Fibroblast of mammary gland (primary cell): ENCODE results near the gene RIPOR2.

Source experiments
- DNase-seq: peaks from one replicate; pipeline ENCODE4 v3.0.0-alpha.2; 2010; ENCODE audit warnings: low read depth
- H3K4me3 ChIP-seq: 2 replicates; pipeline ENCODE4 v1.5.1; 2011; ENCODE audit warnings: low read depth, mild to moderate bottlenecking, low read length, moderate library complexity; ENCODE audit not compliant: control insufficient read depth
- TF ChIP-seq, protein P1 (sequence below): conservative IDR thresholded peaks from 2 replicates; pipeline ENCODE4 v1.5.1; 2011; ENCODE audit warnings: low read depth, low read length, inconsistent platforms; ENCODE audit not compliant: control insufficient read depth, insufficient read depth

The RIPOR2 gene

DNA sequence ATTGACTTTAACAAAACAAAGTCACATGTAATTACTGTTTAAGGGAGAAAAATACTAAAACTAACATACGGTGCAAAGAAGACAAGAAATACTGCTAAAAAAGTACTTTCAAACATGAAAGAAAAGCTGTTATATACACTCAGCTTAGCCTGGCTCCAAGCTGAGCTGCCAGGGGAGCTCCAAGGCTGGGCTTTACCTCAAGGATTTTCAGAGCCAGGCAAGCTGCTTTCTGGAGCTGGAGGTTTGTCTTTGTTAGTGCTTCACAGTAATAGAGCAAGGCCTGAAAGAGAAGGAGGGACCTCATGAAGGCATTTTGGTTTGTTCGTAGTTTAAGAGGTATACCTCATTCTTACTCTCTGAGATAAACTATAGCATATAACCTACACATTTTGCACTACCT, 117.4 kb downstream of the RIPOR2 start:
- TF ChIP-seq, protein P1, sequence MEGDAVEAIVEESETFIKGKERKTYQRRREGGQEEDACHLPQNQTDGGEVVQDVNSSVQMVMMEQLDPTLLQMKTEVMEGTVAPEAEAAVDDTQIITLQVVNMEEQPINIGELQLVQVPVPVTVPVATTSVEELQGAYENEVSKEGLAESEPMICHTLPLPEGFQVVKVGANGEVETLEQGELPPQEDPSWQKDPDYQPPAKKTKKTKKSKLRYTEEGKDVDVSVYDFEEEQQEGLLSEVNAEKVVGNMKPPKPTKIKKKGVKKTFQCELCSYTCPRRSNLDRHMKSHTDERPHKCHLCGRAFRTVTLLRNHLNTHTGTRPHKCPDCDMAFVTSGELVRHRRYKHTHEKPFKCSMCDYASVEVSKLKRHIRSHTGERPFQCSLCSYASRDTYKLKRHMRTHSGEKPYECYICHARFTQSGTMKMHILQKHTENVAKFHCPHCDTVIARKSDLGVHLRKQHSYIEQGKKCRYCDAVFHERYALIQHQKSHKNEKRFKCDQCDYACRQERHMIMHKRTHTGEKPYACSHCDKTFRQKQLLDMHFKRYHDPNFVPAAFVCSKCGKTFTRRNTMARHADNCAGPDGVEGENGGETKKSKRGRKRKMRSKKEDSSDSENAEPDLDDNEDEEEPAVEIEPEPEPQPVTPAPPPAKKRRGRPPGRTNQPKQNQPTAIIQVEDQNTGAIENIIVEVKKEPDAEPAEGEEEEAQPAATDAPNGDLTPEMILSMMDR = no peak
- H3K4me3 ChIP-seq = no peak overlapping the region
- no peak for DNase-seq

DNA sequence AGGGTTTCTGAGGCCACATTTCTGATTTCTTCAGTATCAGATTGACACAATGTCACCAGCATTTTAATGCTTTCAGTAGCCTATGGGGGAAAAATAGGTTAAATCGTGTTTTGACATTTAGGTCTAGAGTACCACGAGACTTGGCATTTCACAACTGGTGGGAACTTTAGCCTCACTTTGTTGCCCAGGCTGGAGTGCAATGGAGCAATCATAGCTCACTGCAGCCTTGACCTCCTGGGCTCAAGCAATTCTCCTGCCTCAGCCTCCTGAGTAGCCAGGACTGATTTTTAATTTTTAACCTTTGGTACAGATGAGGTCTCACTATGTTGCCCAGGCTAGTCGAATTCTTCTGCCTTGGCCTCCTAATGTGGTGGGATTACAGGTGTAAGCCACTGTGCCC, 126.0 kb downstream of the RIPOR2 start:
- H3K4me3 ChIP-seq = no peak overlapping the region
- DNase-seq = no peak
- TF ChIP-seq, protein P1 = no peak

DNA sequence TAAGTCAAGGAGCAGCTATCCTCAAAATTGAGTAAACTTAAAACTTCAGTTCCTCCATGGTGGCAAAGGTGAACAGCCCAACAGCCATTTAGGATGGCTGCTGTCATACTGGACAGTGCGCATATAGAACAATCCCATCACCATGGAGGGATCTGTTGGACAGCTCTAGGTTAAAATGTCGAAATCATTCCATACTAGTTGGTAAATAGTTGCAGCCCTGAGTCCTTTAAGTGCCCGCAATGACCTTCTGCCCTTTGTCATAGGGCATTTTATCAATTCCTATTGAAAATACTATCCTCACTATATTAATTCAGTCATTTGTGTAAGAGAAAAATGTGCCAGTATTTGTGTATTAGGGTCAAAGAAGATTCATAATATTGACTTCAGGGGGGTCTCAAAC, 128.2 kb downstream of the RIPOR2 start:
- DNase-seq = no peak
- H3K4me3 ChIP-seq = no peak overlapping the region
- TF ChIP-seq, protein P1 = no peak

DNA sequence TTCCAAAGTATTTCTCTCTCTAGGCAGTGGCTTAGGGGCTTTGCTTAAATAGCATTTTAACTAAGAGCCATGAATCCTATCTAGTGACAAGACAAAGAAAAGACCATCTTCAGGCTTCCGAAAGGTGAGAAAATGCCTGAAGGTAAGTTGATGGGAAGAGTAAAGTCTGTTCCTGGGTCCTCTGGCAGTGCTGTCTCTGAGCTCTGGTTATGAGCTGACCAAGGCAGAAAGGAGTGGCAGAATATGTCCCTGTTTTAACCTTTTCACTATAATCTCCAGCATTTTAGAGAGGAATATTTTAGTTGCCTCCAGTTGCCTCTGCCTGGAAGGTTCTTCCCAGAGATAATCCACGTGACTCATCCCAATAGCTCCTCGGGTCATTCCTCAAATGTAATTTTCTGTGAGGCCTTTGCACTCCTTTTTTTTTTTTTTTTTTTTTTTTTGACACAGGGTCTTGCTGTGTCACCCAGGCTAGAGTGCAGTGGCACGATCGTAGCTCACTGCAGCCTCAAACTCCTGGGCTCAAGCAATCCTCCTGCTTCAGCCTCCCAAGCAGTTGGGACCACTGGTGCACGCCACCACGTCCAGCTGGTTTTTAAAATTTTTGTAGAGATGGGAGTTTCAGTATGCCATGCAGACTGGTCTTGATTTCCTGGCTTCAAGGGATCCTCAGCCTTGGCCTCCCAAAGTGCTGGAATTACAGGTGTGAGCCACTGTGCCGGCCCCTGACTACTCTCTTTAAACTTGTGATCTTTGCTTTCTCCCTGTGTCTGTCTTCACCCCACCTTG, 133.3 kb downstream of the RIPOR2 start:
- peak; percentile 50 for DNase-seq
- no peak overlapping the region for H3K4me3 ChIP-seq
- TF ChIP-seq, protein P1 = no peak

DNA sequence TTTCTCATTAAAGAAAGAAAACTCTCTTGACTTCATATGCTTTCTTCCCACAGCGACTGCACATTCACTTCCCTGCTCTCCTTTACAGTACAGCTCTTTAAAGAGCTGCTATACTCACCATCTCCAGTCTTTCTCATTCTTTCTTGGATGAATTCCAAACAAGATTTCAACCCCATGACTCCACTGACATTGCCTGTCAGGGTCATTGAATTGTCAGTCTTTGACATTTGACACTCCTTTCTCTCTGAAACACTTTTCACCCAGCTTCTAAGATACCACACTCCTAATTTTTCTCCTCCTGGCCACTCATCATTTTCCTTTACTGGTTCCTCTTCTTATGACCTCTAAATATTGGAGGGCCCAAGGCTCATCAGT, 136.2 kb downstream of the RIPOR2 start:
- H3K4me3 ChIP-seq = no peak overlapping the region
- no peak for DNase-seq
- TF ChIP-seq, protein P1 = no peak

DNA sequence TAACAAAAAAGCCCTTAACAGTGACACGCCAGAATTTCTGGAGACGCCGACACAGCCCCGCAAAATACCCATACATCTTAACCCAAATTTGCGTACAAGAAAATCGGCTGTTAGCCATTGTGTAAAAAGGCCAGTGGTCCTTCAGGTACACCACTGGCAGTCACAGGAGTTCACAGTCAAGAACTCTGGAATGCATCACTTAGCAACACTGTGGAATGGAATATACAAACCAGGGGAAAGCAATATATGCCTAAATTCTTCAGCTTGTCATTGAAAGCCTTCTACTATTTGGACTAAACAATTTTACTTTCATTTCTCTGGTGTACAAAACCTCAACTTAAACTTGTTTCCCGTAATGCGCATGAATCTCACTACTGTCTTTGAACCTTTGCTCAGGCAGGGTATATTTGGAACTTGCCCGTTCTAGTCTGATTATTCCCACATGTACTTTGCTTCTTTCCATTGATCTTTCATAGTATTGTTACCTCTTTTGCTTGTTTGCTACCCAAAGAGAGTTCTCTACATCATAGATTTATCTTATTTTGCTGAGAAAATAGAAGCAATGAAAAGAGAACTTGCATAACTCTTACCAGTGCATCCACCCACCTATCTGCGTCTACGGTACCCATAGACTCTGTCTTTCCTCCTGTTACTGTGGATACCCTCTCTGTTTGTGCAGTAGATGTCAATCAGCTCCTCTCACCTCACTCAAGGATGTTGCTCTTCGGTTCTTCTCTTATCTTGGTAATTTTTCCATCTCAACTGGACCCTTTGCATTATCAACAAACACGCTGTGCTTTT, 136.8 kb downstream of the RIPOR2 start, which contains the start of gene ARMH2:
Gene ARMH2 (minus strand): TSS at position 178 of the 801 bp plus-strand sequence. CDS start 60 bp downstream, at position 118.
- no peak within 1 kb of the TSS for H3K4me3 ChIP-seq
- DNase-seq = no peak
- TF ChIP-seq, protein P1 = no peak
